ENCODE measurements around the gene DRC3. TPM values are rescaled to one million over a fixed set of nuclear protein-coding genes. Genes with fewer than 3 reads are reported as not detected.

The DRC3 gene
- total RNA-seq, 1 experiment from 2014 or later, result 2.4 TPM

GRCh38 chr17:17990282-17990681 is 17.6 kb downstream of the DRC3 start:
- BruUV-seq (replicated peaks), result no TSS peak
- TF ChIP-seq EGR1 (IDR thresholded peaks at IDR 0.05; ENCODE audit: low read depth), result no peak
- no peak for TF ChIP-seq ZFX (IDR thresholded peaks at IDR 0.05)
- no peak for TF ChIP-seq EZH2phosphoT487 (IDR thresholded peaks at IDR 0.05; ENCODE audit: borderline replicate concordance)
- no peak for TF ChIP-seq JUND (IDR thresholded peaks at IDR 0.05)
- no peak for TF ChIP-seq SIN3A (IDR thresholded peaks at IDR 0.05; ENCODE audit: low read depth)
- TF ChIP-seq, protein P1, sequence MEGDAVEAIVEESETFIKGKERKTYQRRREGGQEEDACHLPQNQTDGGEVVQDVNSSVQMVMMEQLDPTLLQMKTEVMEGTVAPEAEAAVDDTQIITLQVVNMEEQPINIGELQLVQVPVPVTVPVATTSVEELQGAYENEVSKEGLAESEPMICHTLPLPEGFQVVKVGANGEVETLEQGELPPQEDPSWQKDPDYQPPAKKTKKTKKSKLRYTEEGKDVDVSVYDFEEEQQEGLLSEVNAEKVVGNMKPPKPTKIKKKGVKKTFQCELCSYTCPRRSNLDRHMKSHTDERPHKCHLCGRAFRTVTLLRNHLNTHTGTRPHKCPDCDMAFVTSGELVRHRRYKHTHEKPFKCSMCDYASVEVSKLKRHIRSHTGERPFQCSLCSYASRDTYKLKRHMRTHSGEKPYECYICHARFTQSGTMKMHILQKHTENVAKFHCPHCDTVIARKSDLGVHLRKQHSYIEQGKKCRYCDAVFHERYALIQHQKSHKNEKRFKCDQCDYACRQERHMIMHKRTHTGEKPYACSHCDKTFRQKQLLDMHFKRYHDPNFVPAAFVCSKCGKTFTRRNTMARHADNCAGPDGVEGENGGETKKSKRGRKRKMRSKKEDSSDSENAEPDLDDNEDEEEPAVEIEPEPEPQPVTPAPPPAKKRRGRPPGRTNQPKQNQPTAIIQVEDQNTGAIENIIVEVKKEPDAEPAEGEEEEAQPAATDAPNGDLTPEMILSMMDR (IDR thresholded peaks at IDR 0.05 in 2 of 3, conservative IDR thresholded peaks at IDR 0.05 in 1 of 3; ENCODE audit: borderline replicate concordance in 1 of 3, insufficient read depth in 1 of 3, low read depth in 2 of 3, low read length in 2 of 3), result no peak
- no peak for TF ChIP-seq TCF7L2 (IDR thresholded peaks at IDR 0.05; ENCODE audit: borderline replicate concordance, extremely low read depth, insufficient read depth, insufficient read length)
- TF ChIP-seq, protein P2, sequence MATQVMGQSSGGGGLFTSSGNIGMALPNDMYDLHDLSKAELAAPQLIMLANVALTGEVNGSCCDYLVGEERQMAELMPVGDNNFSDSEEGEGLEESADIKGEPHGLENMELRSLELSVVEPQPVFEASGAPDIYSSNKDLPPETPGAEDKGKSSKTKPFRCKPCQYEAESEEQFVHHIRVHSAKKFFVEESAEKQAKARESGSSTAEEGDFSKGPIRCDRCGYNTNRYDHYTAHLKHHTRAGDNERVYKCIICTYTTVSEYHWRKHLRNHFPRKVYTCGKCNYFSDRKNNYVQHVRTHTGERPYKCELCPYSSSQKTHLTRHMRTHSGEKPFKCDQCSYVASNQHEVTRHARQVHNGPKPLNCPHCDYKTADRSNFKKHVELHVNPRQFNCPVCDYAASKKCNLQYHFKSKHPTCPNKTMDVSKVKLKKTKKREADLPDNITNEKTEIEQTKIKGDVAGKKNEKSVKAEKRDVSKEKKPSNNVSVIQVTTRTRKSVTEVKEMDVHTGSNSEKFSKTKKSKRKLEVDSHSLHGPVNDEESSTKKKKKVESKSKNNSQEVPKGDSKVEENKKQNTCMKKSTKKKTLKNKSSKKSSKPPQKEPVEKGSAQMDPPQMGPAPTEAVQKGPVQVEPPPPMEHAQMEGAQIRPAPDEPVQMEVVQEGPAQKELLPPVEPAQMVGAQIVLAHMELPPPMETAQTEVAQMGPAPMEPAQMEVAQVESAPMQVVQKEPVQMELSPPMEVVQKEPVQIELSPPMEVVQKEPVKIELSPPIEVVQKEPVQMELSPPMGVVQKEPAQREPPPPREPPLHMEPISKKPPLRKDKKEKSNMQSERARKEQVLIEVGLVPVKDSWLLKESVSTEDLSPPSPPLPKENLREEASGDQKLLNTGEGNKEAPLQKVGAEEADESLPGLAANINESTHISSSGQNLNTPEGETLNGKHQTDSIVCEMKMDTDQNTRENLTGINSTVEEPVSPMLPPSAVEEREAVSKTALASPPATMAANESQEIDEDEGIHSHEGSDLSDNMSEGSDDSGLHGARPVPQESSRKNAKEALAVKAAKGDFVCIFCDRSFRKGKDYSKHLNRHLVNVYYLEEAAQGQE (IDR thresholded peaks at IDR 0.05; ENCODE audit: low read depth), result no peak
- TF ChIP-seq SP1 (IDR thresholded peaks at IDR 0.05; ENCODE audit: low read depth), result no peak
- no peak for TF ChIP-seq POLR2AphosphoS5 (IDR thresholded peaks at IDR 0.05; ENCODE audit: low read depth, low read length)
- TF ChIP-seq ELF1 (IDR thresholded peaks at IDR 0.05; ENCODE audit: borderline replicate concordance, low read depth), result no peak
- H3K9me3 ChIP-seq (ENCODE audit: control insufficient read depth in 1 of 2, insufficient read depth in 1 of 2, low read depth in 1 of 2, low read length in 2 of 2), result no peaks in the 10 kb centered on the region
- H2AFZ ChIP-seq (ENCODE audit: low read depth, low read length, poor library complexity, severe bottlenecking), result peak overlapping the region; percentile 73
- RAD21 ChIA-PET (ENCODE audit: low non-redundant PET in 1 of 2, low total read pairs in 2 of 2, uncharacterized antibody in 2 of 2, unreplicated experiment in 2 of 2), result no interaction called here
- ATAC-seq (peak; percentile 37), DNase-seq (ENCODE audit: low read depth, low spot score) (no peak)
- H3K9me2 ChIP-seq (ENCODE audit: insufficient read depth), result no peaks in the 10 kb centered on the region
- H3K4me1 ChIP-seq (ENCODE audit: control insufficient read depth in 1 of 2, insufficient read depth in 2 of 2, low read length in 2 of 2), result peaks cover 18 to 34% of the 10 kb centered on the region in 2 experiments
- H3K79me2 ChIP-seq (ENCODE audit: insufficient read depth, low read length), result no peaks in the 10 kb centered on the region
- H3K27me3 ChIP-seq (ENCODE audit: insufficient read depth, low read length), result no peaks in the 10 kb centered on the region
- peak overlapping the region; percentile 50 for H3K9ac ChIP-seq (ENCODE audit: low read length)
- no peaks in the 10 kb centered on the region for H3K36me3 ChIP-seq (ENCODE audit: control insufficient read depth in 1 of 2, insufficient read depth in 2 of 2, low read length in 2 of 2)
- peak overlapping the region; percentile 64; the same call in 1 of the 2 replicates for H3K27ac ChIP-seq (ENCODE audit: low read depth, low read length)
- peak overlapping the region; percentile 63 for H3K4me2 ChIP-seq (ENCODE audit: low read length)
- 0 out of 4 replicates have a peak overlapping the region, but pooled peaks of 1 of the 2 experiments have one; percentile 11 for H3K4me3 ChIP-seq (replicated peaks in 1 of 2; ENCODE audit: low read depth in 1 of 2, low read length in 2 of 2)
- intact Hi-C loops (cut with micrococcal nuclease), result loop anchor here (2.0 to 5.0 kb wide), 2 partner anchors 47 to 67 kb away; partner anchors contain the start of genes ATPAF2 and GID4
- POLR2A ChIA-PET, result interaction anchor here (1.7 kb wide), 1 partner anchor 18 kb away, joined by 6 read pairs; the partner anchor contains the start of genes DRC3 and TOM1L2
- H4K20me1 ChIP-seq (ENCODE audit: insufficient read depth), result no peaks in the 10 kb centered on the region
- CTCF ChIA-PET, result interaction anchor here (1.4 kb wide), 1 partner anchor 14 kb away, joined by 4 read pairs; no protein-coding TSS in a partner anchor

Measured in HCT116 (cell line).